NCI-H526 treated with DMSO at 0.1 percent for 48 hours (cell line): ENCODE measurements around the gene TTC23.

Source experiments
- DNase-seq: peaks from one replicate; lab custom pipeline; 2025; lab: John Stamatoyannopoulos, UW

The TTC23 gene

GRCh38 chr15:99164119-99164518, 85.3 kb downstream of the TTC23 start:
- no peak for DNase-seq

GRCh38 chr15:99163271-99164062, 85.9 kb downstream of the TTC23 start:
- no peak for DNase-seq

DNA sequence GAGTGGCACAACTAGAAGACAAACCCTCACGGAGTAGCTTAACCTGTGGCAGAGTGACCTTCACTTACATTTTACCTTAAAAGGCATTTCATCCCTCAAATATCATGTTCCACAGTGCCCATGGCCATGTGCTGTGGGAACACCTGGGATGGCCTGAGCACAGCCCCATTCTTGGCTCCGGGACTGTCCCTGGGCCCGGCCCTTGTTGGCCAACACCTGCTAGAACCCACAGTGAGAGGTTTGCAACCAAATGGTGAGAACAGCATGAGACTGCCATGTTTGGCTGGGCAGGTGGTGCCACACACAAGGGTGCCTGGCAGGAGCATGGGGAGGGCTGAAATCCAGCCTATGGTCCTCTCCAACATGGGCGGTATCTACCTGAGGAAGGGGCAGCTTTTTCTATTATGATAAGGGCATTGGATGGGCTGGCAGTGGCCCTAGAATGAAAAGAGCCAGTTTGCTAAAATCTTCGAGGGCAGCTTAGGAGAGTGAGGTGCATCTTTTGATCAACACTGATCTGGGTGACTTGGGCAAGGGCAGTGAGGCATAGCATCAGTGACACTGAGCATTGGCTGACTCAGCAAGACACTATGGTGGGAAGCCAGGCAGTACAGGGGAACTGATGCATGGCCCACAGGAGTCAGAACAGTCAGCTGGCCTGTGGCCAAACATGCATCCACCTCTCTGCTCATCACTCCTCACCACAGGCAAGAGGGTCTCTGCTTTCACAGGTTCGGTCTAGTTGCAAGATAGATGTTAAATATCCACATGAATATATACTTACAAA, 90.6 kb downstream of the TTC23 start:
- DNase-seq: no peak

- no peak for DNase-seq
Measured at GRCh38 chr15:99157456-99157855, 91.9 kb downstream of the TTC23 start.

GRCh38 chr15:99155961-99156443, 93.4 kb downstream of the TTC23 start:
- DNase-seq: no peak

DNA sequence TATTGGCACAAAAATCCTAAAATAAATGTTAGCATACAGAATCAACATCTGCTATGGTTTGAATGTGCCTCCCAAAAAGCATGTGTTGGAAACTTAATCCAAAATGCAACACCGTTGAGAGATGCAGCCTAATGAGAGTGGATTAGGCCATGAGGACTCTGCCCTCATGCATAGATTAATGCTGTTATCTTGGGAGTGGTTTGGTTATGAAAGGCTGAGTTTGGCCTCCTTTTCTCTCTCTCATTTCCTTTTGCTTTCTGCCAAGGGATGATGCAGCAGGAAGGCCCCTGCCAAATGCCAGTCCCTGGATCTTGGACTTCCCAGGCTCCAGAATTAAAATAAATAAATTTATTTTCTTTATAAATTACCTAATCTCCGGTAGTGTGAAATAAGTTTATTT, 95.1 kb downstream of the TTC23 start:
- no peak for DNase-seq

DNA sequence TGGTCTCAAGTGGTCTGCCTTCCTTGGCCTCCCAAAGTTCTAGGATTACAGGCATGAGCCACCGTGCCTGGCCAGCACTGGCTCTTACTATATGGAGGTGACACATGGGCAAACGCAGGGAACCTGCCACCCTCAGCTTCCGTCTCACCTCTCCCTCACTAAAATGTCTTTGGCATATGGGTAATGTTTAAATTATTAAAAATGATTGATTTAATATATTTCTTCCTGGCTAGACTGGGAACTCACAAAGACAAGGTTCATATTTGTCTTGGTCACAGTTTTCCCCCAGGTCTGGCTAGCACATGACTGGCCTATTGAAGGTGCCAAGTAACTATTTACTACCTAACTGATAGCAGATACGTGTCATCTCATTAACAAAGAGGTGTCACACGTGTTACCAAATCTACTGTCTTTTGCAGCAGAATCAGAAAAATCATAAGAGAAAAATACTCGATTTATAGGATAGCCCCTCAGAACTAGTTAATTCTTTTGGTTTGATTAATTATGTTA, 96.3 kb downstream of the TTC23 start:
- no peak for DNase-seq

DNA sequence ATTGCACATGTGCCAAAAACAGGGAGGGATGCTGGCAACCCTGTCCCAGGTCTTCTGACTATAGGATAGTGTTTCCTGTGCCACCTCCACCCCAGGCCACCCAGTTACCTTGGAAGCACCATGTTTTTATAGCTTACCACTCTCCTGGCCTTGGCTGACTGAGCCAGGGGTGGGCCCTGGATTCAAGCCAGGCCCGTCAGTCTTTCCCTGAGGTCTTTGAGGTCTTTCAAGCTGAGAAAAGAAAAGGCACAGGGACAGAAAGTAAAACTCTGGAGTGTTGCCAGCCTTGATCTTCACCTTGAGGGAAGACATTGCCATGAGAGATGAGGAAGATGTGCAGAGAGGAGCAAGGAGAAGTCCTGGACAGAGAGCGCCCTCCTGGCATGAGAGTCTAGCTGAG, 98.2 kb downstream of the TTC23 start:
- DNase-seq: no peak

DNA sequence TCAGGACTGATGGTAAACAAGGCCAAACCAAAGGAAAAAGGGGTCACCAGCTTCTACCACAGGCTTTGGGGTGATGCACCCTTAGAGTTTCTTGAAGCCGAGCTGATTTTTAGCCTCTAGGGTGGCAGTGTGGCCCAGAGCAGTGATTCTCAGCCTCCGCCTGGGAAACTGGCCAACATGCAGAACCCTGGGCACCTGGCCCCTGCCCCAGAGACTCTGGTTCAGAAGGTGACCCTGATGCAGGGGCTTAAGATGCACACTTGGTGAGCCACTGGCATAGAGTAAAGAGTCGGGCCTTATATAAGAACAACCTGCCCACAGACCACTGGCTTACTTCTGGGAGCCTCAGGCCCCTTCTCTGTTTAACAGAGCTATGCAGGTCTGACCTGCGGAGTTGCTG, 100.0 kb downstream of the TTC23 start:
- no peak for DNase-seq

DNA sequence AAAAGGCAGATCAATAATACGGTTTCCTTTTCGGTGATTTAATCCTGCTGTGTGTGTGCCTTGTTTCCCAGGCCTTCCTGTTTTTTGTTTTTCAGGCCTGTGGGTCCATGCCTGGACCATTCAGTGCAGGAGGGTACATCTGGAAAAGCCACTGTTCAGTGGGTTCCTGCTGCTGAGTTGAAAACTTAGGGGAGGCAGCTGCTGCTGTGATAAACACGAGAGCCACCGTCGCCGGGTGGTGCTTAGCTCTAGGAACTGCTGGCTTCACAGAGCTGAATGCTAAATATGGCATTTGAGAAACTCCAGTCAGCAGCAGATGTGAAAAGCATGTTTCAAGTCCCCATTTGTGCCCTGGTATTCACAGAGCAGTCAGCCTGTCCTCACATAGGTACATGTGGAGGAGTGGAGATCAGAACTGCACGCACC, 100.5 kb downstream of the TTC23 start:
- DNase-seq: no peak

DNA sequence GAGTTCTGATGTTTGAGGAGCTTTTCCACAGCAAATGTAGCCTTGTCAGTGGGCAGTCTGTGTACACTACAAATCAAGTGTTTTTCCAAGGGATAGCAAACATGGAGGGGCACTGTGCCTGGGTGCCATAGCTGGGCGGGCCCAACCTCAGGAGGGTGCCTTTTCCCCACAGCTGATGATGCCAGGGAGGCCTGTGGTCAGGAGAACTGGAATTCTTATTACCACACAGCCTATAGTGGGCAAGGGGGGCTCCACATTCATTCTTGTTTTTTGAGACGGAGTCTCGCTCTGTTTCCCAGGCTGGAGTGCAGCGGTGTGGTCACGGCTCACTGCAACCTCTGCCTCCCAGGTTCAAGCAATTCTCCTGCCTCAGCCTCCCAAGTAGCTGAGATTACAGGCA, 102.7 kb downstream of the TTC23 start:
- no peak for DNase-seq

DNA sequence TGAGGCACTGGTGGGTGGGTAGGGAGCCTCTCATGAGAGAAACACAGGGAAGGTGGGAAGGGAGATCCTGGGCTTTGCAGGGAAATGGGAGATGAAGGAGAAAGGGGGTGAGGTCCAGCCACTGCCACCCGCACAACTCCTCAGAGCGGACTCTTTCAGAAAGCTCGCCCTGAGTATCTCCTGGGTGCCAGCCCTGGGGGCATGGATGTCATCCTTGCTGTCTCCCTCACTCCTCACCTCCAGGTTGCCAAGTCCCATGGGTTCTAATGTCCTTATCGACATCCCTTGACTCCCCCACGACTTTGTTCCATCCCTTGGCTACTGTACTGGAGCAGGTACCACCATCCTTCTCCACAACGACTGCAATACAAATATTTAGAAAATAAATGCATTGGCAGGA, 103.6 kb downstream of the TTC23 start:
- no peak for DNase-seq

DNA sequence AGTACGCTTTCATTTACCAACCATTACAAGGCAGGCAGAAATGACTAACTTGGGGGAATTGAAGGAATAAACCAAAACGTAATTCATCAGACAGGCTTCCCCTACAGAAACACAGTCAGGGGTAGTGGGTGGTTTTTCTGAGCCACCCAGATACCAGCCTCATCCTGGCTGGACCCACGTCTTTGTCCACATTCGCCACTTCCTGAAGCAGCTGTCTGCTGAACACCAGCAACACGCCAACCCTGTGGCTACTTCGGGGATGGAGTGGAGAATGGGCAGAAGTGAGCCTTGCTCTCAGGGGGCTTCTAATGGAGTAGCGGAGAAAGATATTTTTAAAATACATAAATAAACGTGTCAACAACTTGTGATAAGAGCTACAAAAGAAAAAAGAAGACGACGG, 104.4 kb downstream of the TTC23 start:
- DNase-seq: no peak

DNA sequence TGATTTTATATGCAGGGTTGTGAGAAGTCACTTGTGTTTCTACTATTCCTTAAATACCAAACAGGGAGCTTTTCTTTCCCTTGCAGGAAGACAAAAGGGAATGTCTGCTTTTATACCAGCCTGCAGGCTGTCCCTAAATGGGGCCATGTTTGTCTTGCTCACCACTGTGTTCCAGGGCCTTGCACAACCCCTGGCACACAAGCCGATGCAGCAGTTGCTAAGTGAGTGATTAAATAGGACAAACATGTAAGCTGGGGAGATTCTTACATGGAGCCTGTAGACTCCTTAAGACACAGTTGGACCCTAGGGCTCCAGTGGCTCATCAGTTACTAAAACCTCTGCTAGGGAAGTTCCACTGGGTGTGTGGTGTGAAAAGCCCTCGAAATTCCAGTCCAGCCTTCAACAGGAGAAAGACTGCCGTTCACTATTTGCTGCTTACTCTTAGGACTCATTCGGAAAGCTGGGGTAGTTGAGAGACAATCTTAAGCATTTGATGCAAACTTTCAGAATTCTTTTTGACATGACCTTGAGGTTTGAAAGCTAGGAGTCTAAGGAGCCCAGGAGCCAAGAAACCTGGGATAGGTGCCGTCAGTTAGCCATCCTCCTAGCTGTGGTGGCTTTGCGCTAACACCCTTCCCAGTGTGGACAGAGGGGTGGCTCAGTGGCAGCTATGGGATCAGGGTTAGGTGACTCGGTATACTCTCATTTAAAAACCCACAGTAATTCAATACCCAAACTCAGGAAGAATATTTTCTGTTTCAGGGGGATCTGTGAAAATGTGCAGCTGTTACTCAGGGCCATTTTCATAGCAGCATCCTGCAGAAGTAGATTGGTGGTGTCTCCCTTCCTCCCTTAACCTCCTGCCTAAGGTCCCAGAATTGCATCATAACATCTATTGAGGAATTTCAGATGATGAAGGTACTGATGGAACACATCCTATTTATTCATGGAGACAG, 105.4 kb downstream of the TTC23 start:
- no peak for DNase-seq

- DNase-seq: no peak
Measured at GRCh38 chr15:99143242-99143641, 106.1 kb downstream of the TTC23 start.

- peak; percentile 90 for DNase-seq
Measured at GRCh38 chr15:99142562-99142961, 106.8 kb downstream of the TTC23 start.

GRCh38 chr15:99141943-99142342, 107.4 kb downstream of the TTC23 start:
- DNase-seq: no peak

DNA sequence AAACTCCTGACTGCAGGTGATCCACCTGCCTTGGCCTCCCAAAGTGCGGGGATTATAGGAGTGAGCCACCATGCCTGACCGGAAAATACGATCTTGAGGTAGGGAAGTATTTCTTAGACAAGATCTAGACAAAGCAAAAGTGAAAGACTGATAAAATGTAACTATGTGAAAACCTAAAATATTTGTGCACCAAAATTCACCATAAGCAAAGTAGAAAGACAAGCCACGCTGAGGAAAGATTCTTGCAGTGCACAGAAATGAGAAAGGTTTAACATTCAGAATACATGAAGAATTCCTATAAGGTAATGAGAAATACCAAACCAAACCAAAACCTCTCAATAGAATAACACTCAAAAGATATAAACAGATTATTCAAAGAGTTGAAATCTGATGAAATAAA, 108.8 kb downstream of the TTC23 start:
- DNase-seq: no peak

DNA sequence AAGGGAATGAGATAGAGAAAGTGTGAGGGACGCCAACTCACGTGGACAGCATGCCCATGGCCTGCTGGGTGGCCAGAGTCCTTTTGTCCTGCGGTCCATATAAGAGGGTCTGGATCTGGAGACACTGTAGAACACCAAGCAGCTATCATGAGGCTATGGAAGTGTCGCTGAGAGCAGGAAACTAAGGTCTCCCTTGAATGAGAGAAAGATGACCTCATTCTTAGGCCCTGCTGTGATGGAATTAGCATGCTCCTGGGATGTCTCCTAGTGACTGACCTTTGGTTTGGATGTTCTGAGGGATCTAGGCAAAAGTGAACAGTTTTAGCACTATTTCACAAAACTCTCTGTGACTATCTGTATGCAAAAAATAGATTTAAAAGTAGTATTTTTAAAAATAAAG, 110.1 kb downstream of the TTC23 start:
- no peak for DNase-seq

DNA sequence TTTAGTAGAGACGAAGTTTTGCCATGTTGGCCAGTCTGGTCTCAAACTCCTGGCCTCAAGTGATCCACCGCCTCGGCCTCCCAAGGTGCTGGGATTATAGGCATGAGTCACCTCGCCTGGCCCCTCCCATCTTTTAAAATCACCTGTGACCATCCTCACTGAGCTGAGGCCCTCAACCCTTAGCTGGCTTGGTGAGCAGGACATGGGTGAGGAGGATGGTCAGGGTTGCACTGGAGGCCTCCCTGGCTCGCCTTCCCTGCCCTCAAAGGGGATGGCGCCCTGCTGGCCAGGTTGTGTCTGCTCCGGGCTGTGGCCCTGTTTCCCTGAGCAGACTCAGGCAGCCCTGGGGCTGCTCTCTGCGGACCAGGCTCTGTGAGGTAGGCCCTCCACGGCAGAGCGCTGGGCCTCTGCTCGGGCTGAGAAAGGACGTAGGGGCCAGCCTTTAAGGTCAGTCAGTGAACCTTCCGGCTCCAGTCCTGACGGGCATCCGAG, 110.8 kb downstream of the TTC23 start:
- DNase-seq: no peak

DNA sequence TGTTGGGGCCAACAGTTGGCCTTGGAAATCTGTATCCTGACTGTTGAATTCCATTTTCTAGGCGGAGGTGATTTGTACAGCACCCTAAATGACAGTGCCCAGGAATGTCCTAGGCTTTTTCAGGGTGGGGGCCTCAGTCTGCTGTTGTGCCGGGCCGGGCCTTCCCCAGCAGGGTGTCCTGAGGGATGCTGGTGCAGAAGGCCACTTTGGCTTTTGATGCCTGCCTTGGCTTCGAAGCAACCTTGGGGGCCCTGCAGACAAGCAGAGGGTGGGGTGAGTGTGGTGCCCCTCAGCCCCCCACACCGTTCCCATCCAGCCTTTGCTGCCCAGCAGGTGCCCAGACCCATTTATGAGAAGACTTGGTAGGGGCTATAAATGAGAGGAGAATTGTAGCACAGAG, 111.5 kb downstream of the TTC23 start:
- no peak for DNase-seq

GRCh38 chr15:99137111-99137546, 112.3 kb downstream of the TTC23 start:
- no peak for DNase-seq
